OCI-LY7 (cell line): Measurements from ENCODE around the gene PCDH9. TPM values are rescaled to one million over a fixed set of nuclear protein-coding genes. Genes with fewer than 3 reads are reported as not detected.

ENCODE experiments used
- BruUV-seq: library from RNA; stranded (reverse); fragments of 400-500 nt; replicated peaks from 2 replicates; lab custom pipeline; 2021; lab: Mats Ljungman, UMichigan
- CTCF ChIA-PET: fragments of 300-600 bp; sonication (Branson Sonifier 250); formaldehyde crosslinking; loops from one replicate; lab custom pipeline; 2022; ENCODE audit warnings: antibody characterized with exemption; ENCODE audit not compliant: unreplicated experiment; lab: Charles Lee
- POLR2A ChIA-PET: fragments of 300-600 bp; sonication (Branson Sonifier 250); formaldehyde crosslinking; loops from one replicate; lab custom pipeline; 2022; ENCODE audit warnings: antibody characterized with exemption; lab: Charles Lee
- DNase-seq: peaks from one replicate; pipeline ENCODE4 v3.0.0-alpha.2; 2015; ENCODE audit warnings: low spot score
- H2AFZ ChIP-seq: fragments of 200-600 bp; sonication (generic), shearing (Covaris generic); 2 replicates; pipeline ENCODE4 v1.6.1; 2014; ENCODE audit warnings: mild to moderate bottlenecking, antibody characterized with exemption, low read length, moderate library complexity
- H3K27ac ChIP-seq: fragments of 200-600 bp; sonication (generic); 2 replicates; pipeline ENCODE4 v1.5.1; 2014; ENCODE audit warnings: mixed run types, low read depth, mild to moderate bottlenecking, moderate library complexity, low read length, inconsistent platforms; ENCODE audit not compliant: poor library complexity, severe bottlenecking
- H3K36me3 ChIP-seq: fragments of 200-600 bp; sonication (generic); 2 replicates; pipeline ENCODE4 v1.6.1; 2014; ENCODE audit warnings: mild to moderate bottlenecking, antibody characterized with exemption, low read length, moderate library complexity, mixed read lengths; ENCODE audit not compliant: insufficient read depth
- H3K4me1 ChIP-seq: fragments of 200-600 bp; sonication (generic); 2 replicates; pipeline ENCODE4 v1.5.1; 2014; ENCODE audit warnings: mild to moderate bottlenecking, low read length; ENCODE audit not compliant: insufficient read depth, poor library complexity, severe bottlenecking
- H3K4me2 ChIP-seq: fragments of 200-600 bp; sonication (generic); 2 replicates; pipeline ENCODE4 v1.6.1; 2014; ENCODE audit warnings: mild to moderate bottlenecking, low read length
- H3K4me3 ChIP-seq: fragments of 200-600 bp; sonication (generic); 2 replicates; pipeline ENCODE4 v1.5.1; 2014; ENCODE audit warnings: mild to moderate bottlenecking, low read depth, low read length; ENCODE audit not compliant: poor library complexity, severe bottlenecking
- H3K79me2 ChIP-seq: fragments of 200-600 bp; sonication (generic); 2 replicates; pipeline ENCODE4 v1.6.1; 2016; ENCODE audit warnings: low read depth, mild to moderate bottlenecking, low read length, moderate library complexity, mixed read lengths; ENCODE audit not compliant: insufficient read depth
- H3K9me2 ChIP-seq: fragments of 200-600 bp; sonication (generic); 2 replicates; pipeline ENCODE4 v1.6.1; 2016; ENCODE audit warnings: mild to moderate bottlenecking, low read length, mixed read lengths; ENCODE audit not compliant: insufficient read depth
- H3K9me3 ChIP-seq: fragments of 200-600 bp; sonication (generic); 2 replicates; pipeline ENCODE4 v1.6.1; 2014; ENCODE audit warnings: mild to moderate bottlenecking, mixed run types, low read length, mixed read lengths
- H4K20me1 ChIP-seq: fragments of 200-600 bp; sonication (generic); 2 replicates; pipeline ENCODE4 v1.6.1; 2014; ENCODE audit warnings: mild to moderate bottlenecking, antibody characterized with exemption, low read length, moderate library complexity, mixed read lengths; ENCODE audit not compliant: insufficient read depth
- CTCF ChIP-seq: fragments of 200-600 bp; sonication (generic); conservative IDR thresholded peaks from 2 replicates; pipeline ENCODE4 v1.5.1; 2014; ENCODE audit warnings: mild to moderate bottlenecking, antibody characterized with exemption, low read length, moderate library complexity, mixed read lengths
- EZH2phosphoT487 ChIP-seq: fragments of 200-600 bp; sonication (generic); IDR thresholded peaks from 2 replicates; pipeline ENCODE4 v1.6.1; 2018; ENCODE audit warnings: low read depth, borderline replicate concordance, mild to moderate bottlenecking, mixed run types, antibody characterized with exemption, low read length, moderate library complexity, mixed read lengths
- intact Hi-C: fragments of 100-400 bp; cut with micrococcal nuclease; formaldehyde crosslinking; loops from one replicate; pipeline ENCODE4 v1.10.0; 2022; ENCODE audit not compliant: unreplicated experiment
- total RNA-seq, 2 experiments: library from RNA; depleted of rRNA in 1 of 2; stranded (reverse); fragments of >200 nt in 1 of 2; shearing (Covaris generic) in 1 of 2; gene quantifications; 2 replicates each; pipeline ENCODE4 v1.2.3, GENCODE V29; 2014 to 2022

PCDH9 gene
- total RNA-seq, 2 experiments from 2014 or later = 20.1 to 26.0 TPM

GRCh38 chr13:66537417-66537816 is 692.7 kb downstream of the PCDH9 start:
- Histone ChIP-seq H3K4me1 (no peaks in the 10 kb centered on the region), H3K79me2 (no peaks in the 10 kb centered on the region), H3K27ac (no peak overlapping the region), H4K20me1 (no peaks in the 10 kb centered on the region), H3K9me2 (no peaks in the 10 kb centered on the region; the same call in 1 of the 2 replicates), H2AFZ (no peak overlapping the region), H3K4me3 (no peak overlapping the region), H3K9me3 (peaks cover 6% of the 10 kb centered on the region; the same call in 1 of the 2 replicates), H3K36me3 (no peaks in the 10 kb centered on the region), H3K4me2 (no peak overlapping the region)
- intact Hi-C loops = no loop called here
- ChIA-PET CTCF (no interaction called here), POLR2A (interaction anchor here (0.6 to 2.0 kb wide), 4 partner anchors 11 to 158 kb away, joined by 3 to 5 read pairs (median 4); no protein-coding TSS in a partner anchor)
- TF ChIP-seq CTCF (no peak), EZH2phosphoT487 (no peak)
- no TSS peak for BruUV-seq
- DNase-seq = no peak

- Histone ChIP-seq H3K9me3 (peaks cover 6% of the 10 kb centered on the region; the same call in 1 of the 2 replicates), H3K4me1 (no peaks in the 10 kb centered on the region), H4K20me1 (no peaks in the 10 kb centered on the region), H3K4me2 (no peak overlapping the region), H3K4me3 (no peak overlapping the region), H2AFZ (no peak overlapping the region), H3K36me3 (no peaks in the 10 kb centered on the region), H3K79me2 (no peaks in the 10 kb centered on the region), H3K27ac (no peak overlapping the region), H3K9me2 (no peaks in the 10 kb centered on the region; the same call in 1 of the 2 replicates)
- intact Hi-C loops = no loop called here
- TF ChIP-seq EZH2phosphoT487 (no peak), CTCF (no peak)
- DNase-seq = no peak
- BruUV-seq = no TSS peak
- ChIA-PET CTCF (no interaction called here), POLR2A (interaction anchor here (0.6 to 2.0 kb wide), 3 partner anchors 20 to 159 kb away, joined by 3 to 5 read pairs (median 4); no protein-coding TSS in a partner anchor)
Measured at GRCh38 chr13:66536746-66537145, 693.4 kb downstream of the PCDH9 start.

- DNase-seq = no peak
Measured at GRCh38 chr13:66534561-66534960, 695.6 kb downstream of the PCDH9 start.

More at GRCh38 chr13:66534561-66534960, 695.6 kb downstream of the PCDH9 start:
- Histone ChIP-seq H3K79me2 (no peaks in the 10 kb centered on the region), H2AFZ (no peak overlapping the region), H3K27ac (no peak overlapping the region), H4K20me1 (no peaks in the 10 kb centered on the region), H3K9me3 (no peaks in the 10 kb centered on the region), H3K4me1 (no peaks in the 10 kb centered on the region), H3K4me3 (no peak overlapping the region), H3K9me2 (no peaks in the 10 kb centered on the region), H3K36me3 (no peaks in the 10 kb centered on the region), H3K4me2 (no peak overlapping the region)
- TF ChIP-seq EZH2phosphoT487 = no peak
- TF ChIP-seq CTCF = no peak
- no TSS peak for BruUV-seq
- ChIA-PET CTCF (no interaction called here), POLR2A (interaction anchor here (1.1 to 1.6 kb wide), 5 partner anchors 8 to 197 kb away, joined by 3 to 4 read pairs (median 3); no protein-coding TSS in a partner anchor)
- intact Hi-C loops = no loop called here
